HepG2 (cell line): ENCODE results near the gene CLVS2.

Experiments
- FOXJ3 ChIP-seq: sonication (generic); formaldehyde crosslinking; IDR thresholded peaks from 2 replicates; pipeline ENCODE4 v1.4.0; 2020; ENCODE audit warnings: missing genetic modification reagents, mild to moderate bottlenecking, borderline replicate concordance
- KLF9 ChIP-seq: IDR thresholded peaks from 2 replicates; pipeline ENCODE4 v1.6.1; 2016; ENCODE audit warnings: low read depth
- MTF1 ChIP-seq: sonication (generic); formaldehyde crosslinking; IDR thresholded peaks from 2 replicates; pipeline ENCODE4 v1.5.0; 2020; ENCODE audit warnings: missing genetic modification reagents
- ZFP41 ChIP-seq: sonication (generic); formaldehyde crosslinking; IDR thresholded peaks from 2 replicates; pipeline ENCODE4 v1.4.0; 2020; ENCODE audit warnings: mild to moderate bottlenecking, missing genetic modification reagents, borderline replicate concordance
- ZSCAN31 ChIP-seq: sonication (generic); formaldehyde crosslinking; IDR thresholded peaks from 2 replicates; pipeline ENCODE4 v1.5.0; 2020; ENCODE audit warnings: low read depth, mild to moderate bottlenecking, missing genetic modification reagents

GRCh38 chr6:122995921-122996793 is at the start of gene CLVS2:
- TF ChIP-seq ZSCAN31 (CRISPR knock-in tag): no peak
- no peak for TF ChIP-seq MTF1 (CRISPR knock-in tag)
- TF ChIP-seq FOXJ3: no peak
- TF ChIP-seq ZFP41: no peak
- no peak for TF ChIP-seq KLF9
